ENCODE data around the gene SLC5A6. TPM values are rescaled to one million over a fixed set of nuclear protein-coding genes. Genes with fewer than 3 reads are reported as not detected.

Gene SLC5A6
- total RNA-seq, 1 experiment from 2014 or later = 111 TPM

- ATAC-seq = peak; percentile 27
- ChIA-PET POLR2A (interaction anchor here (0.5 to 1.2 kb wide), 3 partner anchors 25 to 502 kb away, joined by 3 to 6 read pairs (median 3); no protein-coding TSS in a partner anchor), CTCF (interaction anchor here (0.7 to 5.5 kb wide), 18 partner anchors 8 to 226 kb away, joined by 3 to 106 read pairs (median 6); partner anchors contain the start of genes EIF2B4, SLC30A3, TRIM54 and UCN)
- Mint-ChIP-seq H3K4me1 (peaks cover 18% of the 10 kb centered on the region), H3K9me3 (no peaks in the 10 kb centered on the region), H3K4me3 (peak overlapping the region; percentile 63), H3K36me3 (no peaks in the 10 kb centered on the region), H3K27ac (no peak overlapping the region), H3K27me3 (ENCODE audit: low read depth) (peaks cover 7% of the 10 kb centered on the region)
- TF ChIP-seq E2F5 (CRISPR knock-in tag; IDR thresholded peaks at IDR 0.05) = no peak
- no peak for TF ChIP-seq CBFB (CRISPR knock-in tag; IDR thresholded peaks at IDR 0.05; ENCODE audit: low read depth)
- TF ChIP-seq ZNF263 (CRISPR knock-in tag; IDR thresholded peaks at IDR 0.05; ENCODE audit: low read depth) = no peak
- TF ChIP-seq CTCF (IDR thresholded peaks at IDR 0.05) = 0 out of 2 replicates have a peak, but pooled peaks have one; percentile 13
- no peak for TF ChIP-seq ZBTB43 (CRISPR knock-in tag; IDR thresholded peaks at IDR 0.05)
- TF ChIP-seq E2F1 (CRISPR knock-in tag; IDR thresholded peaks at IDR 0.05) = no peak
- no peak for DNase-seq (ENCODE audit: low spot score)
These were observed 38.7 kb upstream of the SLC5A6 start for GRCh38 chr2:27250652-27251379.

- POLR2A ChIA-PET = interaction anchor here (0.5 to 1.7 kb wide), 3 partner anchors 42 to 503 kb away, joined by 3 to 6 read pairs (median 6); no protein-coding TSS in a partner anchor
- H3K27ac Mint-ChIP-seq = no peak overlapping the region
- no peak for TF ChIP-seq ZNF396 (CRISPR knock-in tag; IDR thresholded peaks at IDR 0.05; ENCODE audit: borderline replicate concordance)
- TF ChIP-seq SP1 (CRISPR knock-in tag; conservative IDR thresholded peaks at IDR 0.05) = peak; percentile 60
- no peak for TF ChIP-seq NFYB (CRISPR knock-in tag; conservative IDR thresholded peaks at IDR 0.05; ENCODE audit: low read depth)
- no peak for TF ChIP-seq STAT6 (CRISPR knock-in tag; conservative IDR thresholded peaks at IDR 0.05; ENCODE audit: low read depth)
- TF ChIP-seq NR2C2 (CRISPR knock-in tag; IDR thresholded peaks at IDR 0.05) = no peak
- TF ChIP-seq GRHL2 (CRISPR knock-in tag; IDR thresholded peaks at IDR 0.05; ENCODE audit: insufficient replicate concordance, severe bottlenecking) = no peak
- TF ChIP-seq ZNF423 (CRISPR knock-in tag; IDR thresholded peaks at IDR 0.05) = peak; percentile 34; the same call in 1 of the 2 replicates
- no peak for TF ChIP-seq ZNF232 (CRISPR knock-in tag; IDR thresholded peaks at IDR 0.05)
- no peak for TF ChIP-seq HMGA2 (CRISPR knock-in tag; IDR thresholded peaks at IDR 0.05)
- TF ChIP-seq CREB1 (CRISPR knock-in tag; IDR thresholded peaks at IDR 0.05) = no peak
- TF ChIP-seq USF2 (CRISPR knock-in tag; IDR thresholded peaks at IDR 0.05) = no peak
- TF ChIP-seq TEAD4 (CRISPR knock-in tag; IDR thresholded peaks at IDR 0.05) = no peak
- no peak for TF ChIP-seq MLX (CRISPR knock-in tag; IDR thresholded peaks at IDR 0.05)
- TF ChIP-seq FOXP1 (CRISPR knock-in tag; IDR thresholded peaks at IDR 0.05; ENCODE audit: borderline replicate concordance) = peak; percentile 64; the same call in 1 of the 2 replicates
- no peak for TF ChIP-seq CREM (CRISPR knock-in tag; IDR thresholded peaks at IDR 0.05)
These were observed 38.0 kb upstream of the SLC5A6 start for GRCh38 chr2:27249891-27250651.

More at GRCh38 chr2:27249891-27250651, 38.0 kb upstream of the SLC5A6 start:
- H3K9me3 Mint-ChIP-seq = no peaks in the 10 kb centered on the region
- ATAC-seq = peak; percentile 86
- DNase-seq (ENCODE audit: low spot score) = peak; percentile 89
- CTCF ChIA-PET = interaction anchor here (0.7 to 5.5 kb wide), 17 partner anchors 9 to 226 kb away, joined by 3 to 106 read pairs (median 6); partner anchors contain the start of genes EIF2B4, SLC30A3, TRIM54 and UCN
- H3K36me3 Mint-ChIP-seq = no peaks in the 10 kb centered on the region
- peaks cover 7% of the 10 kb centered on the region for H3K27me3 Mint-ChIP-seq (ENCODE audit: low read depth)
- H3K4me1 Mint-ChIP-seq = peaks cover 18% of the 10 kb centered on the region
- H3K4me3 Mint-ChIP-seq = peak overlapping the region; percentile 63

All from WTC11 (cell line).